Measurements from ENCODE around the gene CCDC186.

The CCDC186 gene

GRCh38 chr10:114118514-114118913 lies 55.5 kb downstream of the CCDC186 start:
- no peak for TF ChIP-seq CTCF (IDR thresholded peaks at IDR 0.05; ENCODE audit: borderline replicate concordance, insufficient read depth, low read depth, low read length)
- H3K4me3 ChIP-seq (ENCODE audit: low read depth, low read length) = no peak overlapping the region

DNA sequence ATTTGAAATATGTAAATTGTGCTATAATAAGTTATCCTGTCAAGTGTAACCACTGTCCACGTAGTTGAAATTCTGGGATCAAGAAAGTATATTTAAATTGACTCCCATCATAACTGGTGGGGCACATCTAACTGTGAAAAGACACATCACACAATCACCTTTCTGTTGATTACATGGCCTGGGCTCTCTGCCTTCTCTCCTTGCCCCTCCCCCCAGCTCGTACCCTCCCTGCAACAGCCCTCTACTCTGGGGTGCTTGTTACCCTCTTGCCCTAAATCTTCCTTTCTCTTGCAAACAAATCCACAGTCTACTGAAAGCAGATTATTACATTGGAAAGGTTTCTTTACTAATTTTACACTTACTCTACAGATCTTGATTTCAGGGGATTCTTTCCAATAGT lies 56.3 kb downstream of the CCDC186 start:
- H3K4me3 ChIP-seq (ENCODE audit: low read depth, low read length) = no peak overlapping the region
- TF ChIP-seq CTCF (IDR thresholded peaks at IDR 0.05; ENCODE audit: borderline replicate concordance, insufficient read depth, low read depth, low read length) = no peak

- TF ChIP-seq CTCF (IDR thresholded peaks at IDR 0.05; ENCODE audit: borderline replicate concordance, insufficient read depth, low read depth, low read length) = no peak
- no peak overlapping the region for H3K4me3 ChIP-seq (ENCODE audit: low read depth, low read length)
Measured at GRCh38 chr10:114115661-114116445, 58.1 kb downstream of the CCDC186 start.

DNA sequence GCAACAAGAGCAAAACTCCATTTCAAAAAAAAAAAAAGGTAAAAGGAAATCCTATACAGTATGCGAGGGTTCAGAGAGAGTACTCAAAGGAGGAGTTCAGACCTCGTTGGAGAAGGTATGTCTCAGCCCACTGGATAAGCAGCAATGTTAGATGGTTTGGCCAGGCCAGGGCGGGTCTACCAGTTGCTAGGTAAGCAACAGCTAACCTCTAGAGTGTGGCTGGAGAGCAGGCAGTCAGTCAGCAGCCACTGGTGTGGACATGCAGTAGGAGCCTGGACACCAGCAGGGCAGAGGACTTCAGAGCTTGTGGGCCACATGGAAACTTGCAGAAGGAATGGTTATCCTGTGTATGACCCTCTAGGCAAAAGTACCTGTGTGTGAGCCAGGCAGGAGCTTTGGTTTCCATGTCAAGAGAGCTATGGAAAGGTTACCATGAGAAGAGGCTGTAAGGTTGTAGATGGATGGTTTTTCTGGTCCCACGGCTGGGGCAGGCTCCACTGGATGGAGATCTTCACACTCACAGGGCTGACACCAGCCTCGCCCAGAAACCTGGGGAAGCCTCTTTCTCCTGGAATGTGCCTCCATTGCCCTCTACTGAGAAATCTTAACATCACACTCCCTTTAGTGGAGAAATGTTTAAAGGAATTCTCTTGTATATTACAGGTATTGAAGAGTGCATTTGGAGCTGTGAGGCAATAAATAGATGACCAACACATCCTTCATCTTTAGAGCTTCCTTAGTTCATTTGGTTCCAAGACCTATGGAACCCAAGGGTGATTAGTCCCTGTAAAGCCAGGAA lies 63.6 kb downstream of the CCDC186 start:
- TF ChIP-seq CTCF (IDR thresholded peaks at IDR 0.05; ENCODE audit: borderline replicate concordance, insufficient read depth, low read depth, low read length) = peak; percentile 33; the same call in 1 of the 2 replicates
- H3K4me3 ChIP-seq (ENCODE audit: low read depth, low read length) = no peak overlapping the region

DNA sequence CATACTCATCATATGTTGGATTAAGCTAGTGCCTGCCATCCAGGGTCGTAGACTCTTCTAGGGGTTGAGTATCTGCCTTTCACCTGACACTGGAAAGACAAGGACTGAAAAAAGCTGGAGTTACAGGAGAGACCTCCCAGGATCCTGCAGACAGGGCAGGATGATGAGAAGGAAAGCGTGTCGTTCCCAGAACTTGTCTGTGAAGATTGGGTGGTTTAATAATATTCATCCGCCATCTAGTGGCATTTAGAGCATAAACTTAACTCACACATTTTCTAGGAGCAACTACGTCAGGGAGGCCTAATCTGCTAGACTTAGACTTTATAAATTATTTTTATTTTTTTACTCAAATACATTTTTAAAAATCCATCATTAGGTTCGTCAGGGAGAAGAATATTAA lies 70.7 kb downstream of the CCDC186 start:
- H3K4me3 ChIP-seq (ENCODE audit: low read depth, low read length) = no peak overlapping the region
- TF ChIP-seq CTCF (IDR thresholded peaks at IDR 0.05; ENCODE audit: borderline replicate concordance, insufficient read depth, low read depth, low read length) = peak; percentile 32; the same call in 1 of the 2 replicates

DNA sequence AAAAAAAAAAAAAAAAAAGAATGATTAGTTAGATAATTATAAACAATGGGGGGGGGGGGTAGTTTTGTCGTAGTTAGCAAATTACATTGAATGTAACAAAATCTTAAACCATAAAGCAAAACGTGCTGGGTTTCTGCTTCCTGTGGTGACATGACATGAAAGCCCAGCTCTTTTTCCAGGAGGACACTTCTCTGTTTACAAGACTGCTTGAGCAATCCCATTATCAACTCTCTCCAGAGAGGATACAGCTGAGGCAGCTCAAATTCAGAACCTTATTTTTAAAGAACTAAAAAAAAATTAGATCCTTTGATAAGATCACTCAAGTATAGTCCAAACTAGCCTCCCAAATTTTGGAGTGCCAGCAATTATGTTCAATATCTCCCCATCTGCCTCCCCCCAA lies 71.7 kb downstream of the CCDC186 start:
- no peak for TF ChIP-seq CTCF (IDR thresholded peaks at IDR 0.05; ENCODE audit: borderline replicate concordance, insufficient read depth, low read depth, low read length)
- H3K4me3 ChIP-seq (ENCODE audit: low read depth, low read length) = no peak overlapping the region

Data from GM12875 (cell line).